ENCODE data around the gene OSGEPL1.

DNA sequence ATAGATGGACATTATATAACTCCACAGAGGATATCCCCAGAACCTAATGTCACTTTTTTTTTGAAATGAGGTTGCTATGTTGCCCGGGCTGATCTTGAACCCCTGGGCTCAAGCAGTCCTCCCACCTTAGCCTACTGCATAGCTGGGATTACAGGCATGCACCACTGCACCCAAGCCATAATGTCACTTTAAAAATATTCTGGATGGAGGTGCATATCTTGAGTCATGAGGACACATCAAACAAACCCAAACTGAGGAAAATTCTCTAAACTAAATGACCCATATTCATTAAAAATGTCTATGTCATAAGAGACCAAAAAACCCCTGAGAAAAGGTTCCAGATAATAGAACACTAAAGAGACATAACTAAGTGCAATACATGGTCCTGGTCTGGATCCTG is 36.3 kb downstream of the OSGEPL1 start:
- TF ChIP-seq CTCF (conservative IDR thresholded peaks at IDR 0.05; ENCODE audit: low read depth, low read length) (no peak), EZH2 (IDR thresholded peaks at IDR 0.05; ENCODE audit: low read length, unreplicated experiment) (no peak)

Measured in PC-3 (cell line).